Measurements from ENCODE around the gene FAM228A.
"Not testable (repeated sequence)": the region's sequence is repeated elsewhere in the genome, so short reads cannot be mapped to it uniquely, and the experiment has no call there.

Gene FAM228A

DNA sequence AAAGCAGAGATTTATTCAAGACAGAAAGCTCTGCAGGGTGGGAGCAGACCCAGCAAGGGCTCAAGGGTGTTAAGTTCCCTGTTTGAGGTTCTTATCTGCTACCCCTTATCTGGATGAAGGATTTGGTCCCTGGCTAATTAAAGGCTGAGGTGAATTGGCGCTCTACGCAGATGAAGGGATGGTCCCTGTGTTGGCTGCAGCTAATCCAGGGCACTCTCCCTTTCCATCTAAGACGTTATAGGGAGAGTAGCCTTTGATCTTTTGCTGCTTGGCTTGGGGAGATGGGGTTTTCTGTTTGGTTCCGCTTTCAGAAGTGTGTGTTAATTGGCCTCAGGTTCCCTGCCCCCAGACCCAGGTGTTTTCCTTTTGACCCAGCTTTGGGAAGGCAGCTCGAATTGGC, 17.0 kb downstream of the FAM228A start:
- DNase-seq, result no peak

DNA sequence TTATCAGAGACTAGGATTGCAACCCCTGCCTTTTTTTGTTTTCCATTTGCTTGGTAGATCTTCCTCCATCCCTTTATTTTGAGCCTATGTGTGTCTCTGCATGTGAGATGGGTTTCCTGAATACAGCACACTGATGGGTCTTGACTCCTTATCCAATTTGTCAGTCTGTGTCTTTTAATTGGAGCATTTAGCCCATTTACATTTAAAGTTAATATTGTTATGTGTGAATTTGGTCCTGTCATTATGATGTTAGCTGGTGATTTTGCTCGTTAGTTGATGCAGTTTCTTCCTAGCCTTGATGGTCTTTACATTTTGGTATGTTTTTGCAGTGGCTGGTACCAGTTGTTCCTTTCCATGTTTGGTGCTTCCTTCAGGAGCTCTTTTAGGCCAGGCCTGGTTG, 22.4 kb downstream of the FAM228A start:
- DNase-seq, result not testable (repeated sequence)

DNA sequence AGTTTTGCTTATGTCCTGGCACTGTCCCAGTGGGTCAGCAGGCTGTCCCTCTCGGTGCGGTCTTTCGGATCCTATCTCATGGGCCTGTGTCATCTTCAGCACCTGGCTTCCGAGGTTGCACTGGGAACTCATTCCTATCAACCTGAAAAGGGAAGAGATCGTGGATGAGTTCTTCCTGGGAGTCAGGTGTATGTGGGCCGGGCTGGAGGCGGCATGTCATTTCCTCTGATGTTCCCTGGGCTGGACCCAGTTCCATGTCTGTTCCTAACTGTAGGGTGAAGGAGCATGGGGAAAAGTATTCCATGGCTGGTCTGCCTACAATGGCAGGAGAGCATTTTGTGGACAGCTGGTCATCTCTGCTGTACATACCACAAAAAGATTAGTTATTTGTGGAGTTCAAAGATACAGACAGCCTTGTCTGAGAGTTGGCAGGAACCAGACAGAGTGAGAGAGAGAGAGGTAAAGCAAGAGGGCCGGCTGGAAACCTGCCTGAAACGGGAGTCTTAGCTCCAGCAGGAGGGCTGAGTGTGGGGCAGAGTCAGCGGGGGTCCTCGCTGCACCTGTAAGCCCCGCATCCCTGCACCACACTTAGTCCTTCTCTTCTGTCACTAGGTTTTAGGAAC, 25.2 kb downstream of the FAM228A start:
- no peak for DNase-seq

DNA sequence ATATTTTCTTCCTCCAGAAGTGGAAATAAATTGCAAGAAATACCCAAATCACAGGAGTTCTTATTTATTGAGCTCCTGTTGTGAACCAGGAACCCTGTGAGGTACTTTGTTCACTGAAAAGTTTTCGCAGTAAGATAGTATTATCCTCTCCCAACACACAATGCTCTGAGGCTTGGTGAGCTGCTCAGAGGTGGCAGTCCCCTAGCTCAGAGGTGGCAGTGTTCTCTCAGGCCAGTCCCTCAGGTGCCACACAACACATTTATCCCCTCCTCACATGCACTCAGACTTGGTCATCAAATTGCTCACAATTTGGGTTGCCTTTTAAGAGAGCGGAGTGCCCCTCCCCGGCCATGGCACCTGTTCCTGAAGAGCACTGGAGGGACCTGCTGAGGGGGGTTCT, 25.9 kb downstream of the FAM228A start:
- no peak for DNase-seq

DNA sequence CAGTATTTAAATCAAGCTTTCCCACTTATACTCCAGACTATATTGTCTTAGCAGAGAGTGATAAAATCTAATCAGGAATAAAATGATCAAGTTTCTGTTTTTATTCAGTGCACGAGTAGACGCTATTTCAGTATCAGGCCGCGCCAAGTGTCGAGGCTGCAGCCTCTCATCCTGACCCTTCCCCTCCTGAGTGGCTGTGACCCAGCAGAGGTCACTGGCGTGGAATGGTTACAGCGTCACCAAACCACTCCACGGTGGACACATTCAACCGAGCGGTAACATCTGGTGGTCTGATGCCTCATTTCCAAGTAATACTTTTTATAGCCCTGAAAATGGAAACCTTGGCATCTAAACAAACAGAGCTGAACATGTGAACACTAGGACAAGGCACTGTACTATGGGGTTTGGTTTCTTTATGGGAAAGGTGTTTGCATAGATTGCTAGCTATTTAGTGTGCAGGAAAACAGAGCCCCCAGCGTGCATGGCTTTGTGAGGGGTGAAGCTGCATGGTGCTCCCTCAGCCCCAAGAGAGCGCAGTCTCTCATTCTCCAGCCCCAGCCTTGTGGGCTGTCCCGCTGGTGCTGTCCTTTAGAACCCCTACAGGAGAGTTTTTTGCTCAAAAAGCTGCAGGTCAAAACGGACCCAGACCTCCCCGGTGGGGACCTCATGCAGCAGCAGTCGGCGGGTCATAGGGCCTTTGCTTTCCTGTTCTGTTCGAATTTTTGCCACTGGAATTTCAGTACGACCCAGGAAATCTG, 28.4 kb downstream of the FAM228A start:
- no peak for DNase-seq

DNA sequence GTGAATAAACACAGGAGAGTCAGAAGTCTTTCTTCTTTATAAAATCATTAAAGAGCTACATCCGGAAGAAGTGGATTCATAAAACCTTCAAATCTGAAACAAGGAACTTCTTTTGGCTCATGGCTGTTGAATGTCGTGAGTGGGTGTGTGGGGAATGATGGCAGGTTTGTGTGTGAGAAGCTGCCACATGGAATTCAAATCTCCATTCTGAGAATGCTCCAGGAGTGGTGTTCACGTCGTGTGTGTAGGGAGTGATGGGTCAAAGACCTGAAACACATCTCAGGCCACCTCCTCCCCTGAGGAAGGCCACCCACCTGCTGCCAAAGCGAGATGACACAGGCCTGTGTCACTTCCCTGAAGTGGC, 28.9 kb downstream of the FAM228A start:
- DNase-seq, result no peak

DNA sequence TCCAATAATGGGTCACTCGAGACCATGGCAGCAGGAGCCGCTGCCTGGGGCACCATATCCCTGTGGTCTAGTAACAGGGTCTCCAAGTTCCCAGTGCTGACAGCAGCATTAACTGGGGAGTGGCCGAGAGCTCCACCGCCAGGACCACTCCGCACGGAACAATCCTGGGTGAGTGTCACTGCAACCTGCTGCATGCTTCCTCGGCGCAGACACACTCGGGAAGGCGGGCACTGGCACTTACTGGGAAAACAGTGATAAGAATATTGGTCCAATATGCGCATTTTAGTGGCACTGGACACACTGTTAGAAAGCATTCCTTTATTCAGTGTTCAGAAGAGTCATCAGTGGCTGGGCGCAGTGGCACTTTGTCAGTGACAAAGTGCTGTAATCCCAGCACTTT, 29.7 kb downstream of the FAM228A start:
- DNase-seq, result no peak

GRCh38 chr2:24205131-24205530, 30.3 kb downstream of the FAM228A start:
- no peak for DNase-seq

DNA sequence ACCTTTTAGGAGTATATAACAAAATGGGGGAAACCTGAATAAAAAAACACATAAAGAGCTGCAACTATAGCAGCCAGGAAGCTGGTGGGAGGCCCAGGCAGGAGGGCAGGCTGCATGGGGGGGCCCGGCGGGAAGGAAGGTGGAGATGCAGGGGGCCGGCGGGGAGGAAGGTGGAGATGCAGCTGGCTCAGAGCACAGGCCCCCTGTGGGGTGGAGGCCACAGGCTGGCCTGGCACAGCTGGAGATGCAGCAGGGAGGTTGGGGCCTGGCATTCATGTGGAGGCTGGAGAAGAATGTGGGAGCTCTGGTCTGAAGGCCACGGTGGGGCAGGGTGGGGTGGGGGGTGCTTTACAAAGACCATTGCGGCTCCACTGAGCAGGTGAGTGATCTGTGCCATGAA, 31.4 kb downstream of the FAM228A start:
- no peak for DNase-seq

DNA sequence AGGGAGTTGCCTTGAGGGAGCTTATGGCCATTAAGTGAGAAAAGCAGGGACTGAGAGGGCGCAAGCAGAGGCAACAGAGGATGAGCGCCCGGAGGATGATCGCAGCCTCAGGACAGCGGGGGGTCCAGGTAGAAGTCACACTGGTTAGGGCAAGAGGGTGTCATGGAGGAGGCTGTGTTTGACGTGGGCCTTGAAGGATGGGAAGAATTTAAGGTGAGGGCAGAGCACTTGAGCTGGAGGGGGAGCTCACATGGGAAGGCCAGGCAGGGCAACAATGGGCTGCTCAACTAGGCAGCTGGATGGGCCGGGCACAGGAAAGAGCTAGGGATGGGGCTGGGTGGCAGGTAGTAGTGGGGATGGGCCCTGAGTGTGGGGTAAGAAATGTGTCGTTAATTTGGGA, 31.9 kb downstream of the FAM228A start:
- no peak for DNase-seq

DNA sequence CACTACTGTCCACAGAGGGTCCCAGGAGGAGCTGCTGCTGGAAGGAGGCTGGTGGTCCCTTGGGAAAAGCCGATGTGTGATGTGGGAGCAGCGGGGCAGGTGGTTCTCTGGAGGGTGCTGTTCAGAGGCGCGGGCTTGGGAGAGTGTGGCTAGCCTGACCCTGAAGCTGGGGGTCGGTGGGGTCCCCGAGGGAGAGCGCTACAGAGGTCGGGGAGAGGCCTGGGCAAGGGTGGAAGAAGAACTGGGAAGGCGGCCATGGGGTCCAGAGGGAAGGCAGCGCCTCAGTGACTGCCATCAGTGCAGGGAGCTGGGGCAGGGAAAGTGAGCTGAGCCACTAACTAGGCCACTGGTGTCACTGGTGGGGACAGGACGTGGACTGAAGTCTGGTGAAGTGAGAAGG, 32.5 kb downstream of the FAM228A start:
- DNase-seq, result no peak

DNA sequence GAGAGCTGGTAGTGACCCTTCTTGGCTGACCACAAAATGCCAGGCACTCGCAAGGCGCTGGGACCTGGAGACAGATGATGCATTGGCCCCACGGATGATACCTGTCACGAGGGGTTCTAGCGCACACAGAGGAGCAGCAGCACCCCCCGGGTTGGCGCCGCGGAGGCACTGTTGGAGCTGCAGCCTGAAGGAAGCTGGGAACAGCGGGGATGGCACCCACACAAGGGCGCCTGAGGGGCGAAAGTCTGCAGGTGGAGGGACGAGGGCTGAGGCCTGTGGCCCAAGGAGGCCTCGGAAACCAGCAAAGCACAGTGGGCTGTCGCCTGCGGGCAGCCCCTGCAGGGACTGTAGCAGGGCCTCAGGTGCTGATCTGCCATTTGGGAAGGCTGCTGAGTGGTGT, 33.6 kb downstream of the FAM228A start:
- DNase-seq, result no peak

GRCh38 chr2:24209389-24210105, 34.7 kb downstream of the FAM228A start:
- DNase-seq, result no peak

DNA sequence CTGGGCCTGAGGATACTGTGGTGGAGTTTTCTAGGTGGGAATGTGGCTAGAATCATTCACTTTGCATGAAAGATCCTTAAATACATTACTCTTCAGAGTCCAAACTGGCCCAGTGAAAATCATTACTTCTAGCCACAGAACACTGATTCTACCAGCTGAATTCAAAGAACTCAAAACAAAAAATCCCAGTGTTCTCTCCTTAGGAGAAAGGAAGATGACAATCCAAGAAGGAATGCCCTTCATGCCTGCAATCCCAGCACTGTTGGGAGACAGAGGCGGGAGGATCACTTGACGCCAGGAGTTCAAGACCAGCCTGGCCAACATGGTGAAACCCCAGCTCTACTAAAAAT, 35.2 kb downstream of the FAM228A start:
- DNase-seq, result no peak

GRCh38 chr2:24210723-24211122, 35.9 kb downstream of the FAM228A start:
- DNase-seq, result no peak

DNA sequence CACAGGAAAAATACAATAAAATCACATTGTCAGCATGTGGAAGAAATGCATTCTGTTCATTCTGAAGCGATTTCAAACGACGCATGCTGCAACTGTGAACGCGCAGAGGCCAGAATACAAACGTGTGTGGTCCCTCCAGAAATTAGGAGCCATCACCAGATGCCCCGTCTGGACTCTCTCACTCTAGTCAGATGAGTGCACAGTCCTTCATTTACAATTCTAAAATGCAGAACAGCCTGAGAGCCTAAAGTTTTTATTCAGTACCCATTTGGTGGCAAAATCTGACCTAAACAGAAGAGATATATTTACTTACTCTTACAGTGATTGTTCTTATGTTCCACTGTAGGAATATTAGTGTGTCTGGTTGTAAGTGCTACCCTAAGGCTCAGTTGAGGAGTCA, 36.6 kb downstream of the FAM228A start:
- no peak for DNase-seq

DNA sequence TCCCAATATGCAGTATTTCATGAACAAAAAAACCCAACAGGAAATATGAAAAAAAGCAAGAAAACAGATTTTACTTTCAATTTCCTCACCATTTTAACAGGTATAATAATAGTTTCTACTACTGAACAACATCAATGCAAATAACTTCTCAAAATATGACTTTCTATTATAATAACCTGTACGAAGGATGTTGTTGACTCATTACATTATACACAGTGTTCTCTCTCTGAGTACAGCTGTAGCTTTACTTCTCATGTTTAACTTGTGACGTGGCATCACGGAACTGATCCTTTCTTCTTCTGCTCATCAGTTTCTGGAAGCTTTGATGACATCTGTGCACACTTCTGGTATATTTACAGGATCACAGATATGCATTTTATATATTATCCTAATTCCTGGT, 40.0 kb downstream of the FAM228A start:
- DNase-seq, result peak; percentile 3

GRCh38 chr2:24220554-24221291, 45.9 kb downstream of the FAM228A start:
- DNase-seq, result no peak

- no peak for DNase-seq
Measured at GRCh38 chr2:24221343-24222050, 46.6 kb downstream of the FAM228A start.

- DNase-seq, result no peak
Measured at GRCh38 chr2:24222946-24223345, 48.1 kb downstream of the FAM228A start.

DNA sequence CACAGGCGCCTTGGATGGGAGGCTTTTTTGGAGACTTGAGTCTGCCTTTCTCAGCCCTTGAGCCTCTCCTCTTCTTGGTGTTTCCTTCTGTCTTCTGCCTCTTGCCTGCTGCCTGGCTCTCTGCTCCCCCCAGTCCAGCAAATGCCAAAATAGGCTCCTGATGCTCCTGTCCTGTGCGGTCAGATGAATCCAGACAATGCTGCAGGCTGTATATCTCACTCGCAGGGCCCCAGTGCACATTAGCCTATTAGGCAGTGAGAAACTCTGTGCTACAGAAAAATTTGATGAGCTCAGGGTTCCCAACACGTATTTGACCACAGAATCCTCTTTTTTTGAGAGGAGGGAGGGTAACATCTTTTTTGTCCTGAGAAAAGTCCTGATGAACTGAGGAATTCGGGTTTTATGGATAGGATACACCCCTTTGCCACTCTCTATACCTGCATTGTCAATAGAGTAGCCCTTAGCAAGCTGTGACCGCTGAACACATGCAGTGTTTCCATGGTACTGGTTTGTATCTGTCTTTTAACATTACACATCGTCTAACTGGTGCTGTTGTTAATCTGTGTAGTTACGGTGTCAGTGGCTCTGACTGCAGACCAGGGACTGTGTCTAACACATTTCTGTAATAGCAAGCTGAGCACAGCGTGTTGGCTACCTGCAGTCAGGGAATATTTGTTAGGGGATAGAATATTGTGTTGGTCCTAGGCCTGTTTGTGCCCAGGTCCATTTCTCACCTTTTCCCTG, 50.8 kb downstream of the FAM228A start:
- no peak for DNase-seq

- DNase-seq, result peak; percentile 3
Measured at GRCh38 chr2:24228470-24228869, 53.6 kb downstream of the FAM228A start.

All from CD4-positive, alpha-beta T cell treated with Interleukin-4 for 4 hours (primary cell).